NCI-H2227 (cell line): ENCODE measurements around the gene PPARD.
A peak's percentile ranks its signal among the peaks of the same experiment; 100 is the strongest.
"Not testable (repeated sequence)": the region's sequence is repeated elsewhere in the genome, so short reads cannot be mapped to it uniquely, and the experiment has no call there.

Experiments
- DNase-seq: peaks from one replicate; lab custom pipeline; 2025; ENCODE audit not compliant: unreplicated experiment; lab: John Stamatoyannopoulos, UW

Gene PPARD

DNA sequence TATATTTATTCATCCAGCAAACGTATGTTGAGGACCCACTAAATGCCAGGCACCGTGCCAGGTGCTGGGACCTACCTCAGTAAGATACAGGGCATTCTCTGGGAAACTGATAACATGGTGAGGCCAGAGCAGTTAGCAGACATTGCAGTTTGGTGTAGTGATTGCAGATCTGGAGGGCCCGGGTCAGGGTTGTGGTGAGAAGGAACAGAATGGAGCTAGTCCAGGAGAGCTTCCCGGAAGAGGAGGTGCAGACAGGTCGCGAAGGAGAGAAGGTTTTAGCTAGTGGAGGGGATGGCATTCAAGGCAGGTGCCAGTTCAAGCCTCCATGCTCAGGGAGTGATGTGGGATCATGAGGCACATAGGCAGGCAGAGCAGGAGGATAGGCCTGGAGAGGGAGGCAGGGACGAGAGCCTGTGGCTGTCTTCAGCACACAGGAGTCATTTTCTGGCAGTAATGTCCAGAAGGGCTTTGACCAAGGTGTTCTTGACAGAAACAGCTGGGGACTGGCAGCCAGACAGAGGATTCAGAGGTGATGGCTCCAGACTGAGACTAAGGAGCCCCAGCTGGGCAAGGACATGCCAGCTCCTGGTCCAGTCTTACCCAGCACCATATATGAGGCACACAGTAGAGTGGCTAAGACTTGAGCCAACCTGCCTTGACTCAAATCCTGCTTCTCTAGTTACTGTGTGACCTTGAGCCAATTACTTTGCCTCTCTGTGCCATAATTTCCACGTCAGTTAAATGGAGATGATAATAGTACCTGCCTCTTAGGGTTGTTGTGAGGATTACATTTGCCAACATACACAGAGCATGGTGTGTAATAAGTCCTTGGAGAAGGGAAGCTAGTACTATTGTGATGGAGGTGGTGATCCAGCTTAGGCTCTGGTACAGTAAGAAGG is 61.4 kb downstream of the PPARD start:
- DNase-seq: no peak

DNA sequence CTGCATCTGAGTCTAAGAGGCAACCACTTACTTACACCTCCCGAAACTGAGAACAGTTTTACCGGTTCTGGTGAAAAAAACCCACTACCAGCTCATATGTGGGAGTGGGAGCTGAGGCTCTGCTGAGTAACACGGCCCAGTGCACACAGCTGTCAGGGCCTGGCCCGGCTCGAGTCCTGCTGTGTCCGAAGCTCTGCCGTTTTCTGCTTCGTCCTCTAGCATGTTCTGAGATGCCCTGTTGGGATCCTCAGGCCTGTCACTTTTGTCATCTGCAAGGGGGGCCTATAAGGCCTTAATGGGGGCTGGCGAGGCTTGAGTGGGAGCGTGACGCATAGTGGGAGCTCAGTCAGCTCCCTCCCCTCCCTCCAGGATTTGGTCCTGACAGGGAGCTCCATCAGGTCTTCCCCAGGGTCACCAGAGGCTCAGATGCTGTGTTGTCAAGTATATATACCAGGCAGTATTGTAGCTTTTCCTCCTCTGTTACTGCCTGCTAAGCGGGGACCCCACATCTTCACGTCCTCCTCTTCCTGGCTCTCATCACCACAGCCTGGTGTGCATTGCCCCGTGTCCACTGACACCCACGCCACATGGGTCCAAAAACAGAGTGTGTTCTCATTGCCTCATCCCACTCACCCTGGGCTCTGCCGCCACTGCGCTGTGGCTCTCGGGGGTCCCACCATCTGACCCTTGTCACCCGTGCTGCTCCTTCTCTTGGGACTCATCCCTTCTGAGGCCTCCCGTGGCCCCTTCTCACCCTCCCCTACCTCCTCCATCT is 64.5 kb downstream of the PPARD start:
- DNase-seq: no peak

DNA sequence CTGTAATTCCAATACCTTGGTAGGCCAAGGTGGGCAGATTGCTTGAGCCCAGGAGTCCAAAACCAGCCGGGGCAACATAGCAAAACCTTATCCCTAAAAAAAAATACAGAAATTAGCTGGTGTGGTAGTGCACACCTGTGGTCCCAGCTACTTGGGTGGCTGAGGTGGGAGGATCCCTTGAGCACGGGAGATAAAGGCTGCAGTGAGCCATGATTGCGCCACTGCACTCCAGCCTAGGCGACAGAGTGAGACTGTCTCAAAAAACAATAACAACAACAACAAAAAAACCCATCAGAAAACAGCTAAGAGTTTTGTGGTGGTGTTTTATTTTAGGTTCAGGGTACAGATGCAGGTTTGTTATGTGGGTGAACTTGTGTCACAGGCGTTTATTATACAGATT is 66.9 kb downstream of the PPARD start:
- no peak for DNase-seq

DNA sequence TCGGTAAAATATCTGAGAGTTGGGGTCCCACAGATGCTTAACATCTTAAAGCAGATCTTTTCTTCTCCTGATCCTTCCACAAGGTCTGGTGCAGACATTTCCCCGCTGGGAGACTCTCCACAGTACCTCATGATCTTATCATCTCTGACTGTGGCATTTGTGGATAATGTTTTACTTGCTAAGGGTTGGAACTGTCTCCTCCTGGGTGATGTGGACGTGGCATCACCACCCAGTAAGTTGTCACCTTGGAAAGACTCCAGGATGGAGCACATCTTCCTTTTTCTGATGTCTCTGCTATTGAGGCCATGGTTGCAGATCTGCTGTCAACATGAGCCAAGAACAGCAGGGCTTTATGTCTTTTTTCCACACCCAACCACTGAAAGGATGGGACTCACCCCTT is 67.8 kb downstream of the PPARD start:
- no peak for DNase-seq

DNA sequence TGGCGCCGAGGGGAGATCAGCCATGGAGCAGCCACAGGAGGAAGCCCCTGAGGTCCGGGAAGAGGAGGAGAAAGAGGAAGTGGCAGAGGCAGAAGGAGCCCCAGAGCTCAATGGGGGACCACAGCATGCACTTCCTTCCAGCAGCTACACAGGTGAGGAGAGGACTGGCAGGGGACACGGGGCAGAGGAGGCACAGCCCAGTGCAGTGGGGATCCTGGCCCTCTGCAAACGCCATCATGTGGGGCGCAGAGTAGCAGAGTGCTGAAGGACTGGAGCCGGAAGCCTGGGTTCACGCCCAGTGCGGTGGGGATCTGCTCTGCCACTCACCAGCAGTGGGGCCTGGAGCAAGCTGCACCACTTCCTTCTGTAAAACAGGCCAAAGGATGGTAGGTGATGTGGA is 68.7 kb downstream of the PPARD start:
- no peak for DNase-seq

DNA sequence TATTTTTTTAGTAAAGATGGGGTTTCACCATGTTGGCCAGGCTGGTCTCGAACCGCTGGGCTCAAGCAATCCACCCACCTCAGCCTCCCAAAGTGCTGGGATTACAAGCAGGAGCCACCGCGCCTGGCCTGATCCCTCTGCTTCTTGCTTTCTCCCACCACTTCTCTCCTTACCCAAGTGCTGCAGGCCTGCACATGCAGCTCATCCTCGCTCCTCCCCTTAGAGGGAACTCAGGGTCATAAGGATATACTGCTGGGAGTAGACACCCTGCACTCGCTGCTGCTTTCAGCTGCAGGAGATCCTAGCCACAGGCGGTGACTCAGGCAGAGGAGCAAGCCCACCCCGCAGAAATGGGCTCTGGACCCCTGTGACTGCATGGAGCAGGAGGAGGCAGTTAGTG is 69.7 kb downstream of the PPARD start:
- no peak for DNase-seq

DNA sequence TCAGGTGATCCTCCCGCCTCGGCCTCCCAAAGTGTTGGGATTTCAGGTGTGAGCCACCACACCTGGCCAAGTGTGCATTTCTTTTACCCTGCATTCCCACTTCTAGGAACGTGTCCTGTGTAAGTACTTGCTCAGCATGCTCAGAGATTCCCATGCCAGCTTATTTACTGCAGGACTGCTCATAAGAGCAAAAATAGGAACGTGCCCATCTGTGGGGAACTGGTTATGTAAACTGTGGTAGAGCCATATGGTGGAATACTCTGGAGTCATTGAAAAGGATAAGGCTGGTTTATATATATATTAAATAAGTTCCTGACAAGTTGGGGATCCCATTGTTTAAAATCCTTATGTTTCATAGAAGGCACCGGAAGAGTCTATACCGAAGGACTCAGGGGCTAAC is 71.6 kb downstream of the PPARD start:
- no peak for DNase-seq

DNA sequence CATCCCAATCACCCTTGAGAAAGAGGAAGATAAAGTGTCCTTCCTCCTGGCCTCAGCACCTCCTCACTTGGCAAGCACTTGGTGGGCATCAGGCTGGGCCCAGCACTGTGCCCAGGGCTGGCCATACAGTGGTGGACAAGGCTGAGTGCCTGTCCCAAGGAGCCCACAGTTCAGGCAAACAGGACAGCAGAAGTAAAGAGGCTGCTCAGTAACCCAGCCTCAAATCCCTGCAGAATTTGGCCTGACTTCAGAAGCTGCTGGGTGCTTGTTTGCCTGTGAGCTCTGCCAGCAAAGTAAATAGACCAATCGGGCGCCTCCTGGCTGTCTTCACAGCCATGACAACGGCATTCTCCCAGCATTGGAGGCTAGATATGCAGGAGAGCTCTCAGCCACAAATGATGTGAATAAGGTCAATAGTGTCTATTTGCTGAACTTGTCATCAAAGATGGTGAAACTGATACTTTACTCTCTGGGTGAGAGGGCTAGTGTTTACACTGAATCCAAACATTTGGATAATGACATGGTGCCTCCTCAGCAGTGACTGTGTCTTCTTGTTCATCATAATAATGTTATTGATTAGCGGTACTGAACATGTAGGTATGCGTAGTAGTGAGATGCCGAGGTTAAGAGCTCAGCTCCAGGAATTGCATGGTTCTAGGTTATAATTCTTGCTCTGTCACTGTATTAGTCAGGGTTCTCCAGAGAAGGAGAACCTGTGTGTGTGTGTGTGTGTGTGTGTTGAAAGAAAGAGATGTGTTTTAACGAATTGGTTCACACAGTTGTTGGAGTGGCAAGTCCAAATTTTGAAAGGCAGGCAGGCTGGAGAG is 72.9 kb downstream of the PPARD start:
- peak; percentile 85 for DNase-seq

DNA sequence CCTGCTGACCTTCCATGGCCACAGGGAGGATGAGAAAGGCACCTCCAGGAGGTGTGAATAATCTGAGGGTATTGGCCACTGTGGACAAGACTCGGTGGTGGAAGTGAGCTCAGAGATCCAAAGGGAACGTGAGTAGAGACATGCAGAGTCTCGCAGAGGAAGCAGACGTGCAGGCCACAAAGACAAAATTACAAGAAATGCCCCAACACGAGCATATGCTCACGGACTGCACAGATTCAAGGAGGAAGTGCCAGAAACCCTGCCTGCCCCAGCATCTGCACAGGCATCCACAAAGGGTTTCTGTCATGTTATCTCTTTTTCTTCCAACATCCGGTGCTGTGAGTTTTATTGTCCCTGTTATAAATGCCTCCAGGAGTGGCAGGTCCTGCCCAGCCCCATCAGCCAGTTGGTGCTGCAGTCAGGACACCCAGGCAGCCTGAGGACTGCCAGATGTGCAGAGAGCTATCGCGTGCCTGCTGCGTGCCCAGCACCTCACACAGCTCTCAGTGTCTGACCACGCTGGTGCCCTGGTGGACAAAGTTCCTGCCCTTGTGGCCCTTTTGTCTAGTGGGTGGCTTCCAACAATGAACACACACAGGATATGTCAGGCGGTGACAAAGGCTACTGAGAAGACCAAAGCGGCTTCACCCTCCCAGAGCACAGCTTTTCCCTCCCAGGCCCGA is 75.8 kb downstream of the PPARD start:
- no peak for DNase-seq

DNA sequence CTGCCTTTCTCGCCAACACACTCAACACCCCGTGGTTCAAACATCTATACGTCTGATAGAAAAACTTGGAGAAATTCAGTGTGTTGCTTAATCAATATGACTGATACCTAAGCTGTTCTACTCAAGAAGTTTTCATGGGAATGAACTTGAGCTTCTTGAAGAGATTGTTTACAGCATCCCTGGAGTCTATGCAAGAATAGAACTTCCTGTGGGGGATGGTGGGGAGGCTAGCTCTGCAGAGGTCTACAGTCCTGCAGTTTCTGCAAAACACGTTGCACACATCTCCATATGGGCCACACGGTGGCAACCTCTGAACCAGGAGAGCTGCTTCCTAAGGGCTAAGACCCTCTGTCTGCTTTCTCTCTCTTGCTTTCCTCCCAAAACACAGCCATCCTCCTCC is 77.1 kb downstream of the PPARD start:
- no peak for DNase-seq

DNA sequence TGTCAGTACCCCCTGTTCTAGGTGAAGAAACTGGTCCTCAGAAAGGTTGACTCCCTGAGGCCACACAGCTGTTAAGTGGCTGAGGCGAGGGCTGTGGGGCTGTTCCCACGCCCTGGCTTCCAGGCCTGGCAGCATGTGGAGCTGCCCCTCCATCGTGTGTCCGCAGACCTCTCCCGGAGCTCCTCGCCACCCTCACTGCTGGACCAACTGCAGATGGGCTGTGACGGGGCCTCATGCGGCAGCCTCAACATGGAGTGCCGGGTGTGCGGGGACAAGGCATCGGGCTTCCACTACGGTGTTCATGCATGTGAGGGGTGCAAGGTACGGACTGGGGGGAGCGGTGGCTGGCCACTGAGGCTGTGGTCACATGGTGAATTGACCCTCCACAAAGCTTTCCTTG is 77.6 kb downstream of the PPARD start:
- no peak for DNase-seq

DNA sequence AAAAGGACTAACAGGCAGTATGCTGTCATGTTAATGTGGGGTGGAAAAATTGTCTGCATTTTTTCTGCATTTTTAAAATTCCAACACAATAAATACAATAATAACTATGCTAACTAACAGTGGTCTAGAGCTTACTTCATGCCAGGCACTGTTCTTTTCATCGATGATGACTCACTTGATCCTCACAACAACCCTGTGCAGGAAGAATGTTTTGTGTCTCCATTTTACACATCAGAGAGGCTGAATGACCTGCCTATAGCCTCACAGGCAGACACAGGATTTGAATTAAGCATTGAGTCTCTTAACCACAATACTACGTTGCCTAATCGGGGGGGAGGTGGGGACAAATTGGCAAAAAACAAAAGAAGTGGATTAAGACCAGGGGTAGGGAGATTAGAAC is 82.9 kb downstream of the PPARD start:
- DNase-seq: no peak

DNA sequence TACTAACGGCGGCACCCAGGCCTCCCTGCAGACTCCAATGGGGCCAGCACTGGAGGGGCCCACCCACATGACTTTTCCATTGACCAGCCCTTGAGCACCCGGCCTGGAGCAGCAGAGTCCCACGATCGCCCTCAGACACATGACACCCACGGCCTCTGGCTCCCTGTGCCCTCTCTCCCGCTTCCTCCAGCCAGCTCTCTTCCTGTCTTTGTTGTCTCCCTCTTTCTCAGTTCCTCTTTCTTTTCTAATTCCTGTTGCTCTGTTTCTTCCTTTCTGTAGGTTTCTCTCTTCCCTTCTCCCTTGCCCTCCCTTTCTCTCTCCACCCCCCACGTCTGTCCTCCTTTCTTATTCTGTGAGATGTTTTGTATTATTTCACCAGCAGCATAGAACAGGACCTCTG is 83.7 kb downstream of the PPARD start:
- DNase-seq: no peak

DNA sequence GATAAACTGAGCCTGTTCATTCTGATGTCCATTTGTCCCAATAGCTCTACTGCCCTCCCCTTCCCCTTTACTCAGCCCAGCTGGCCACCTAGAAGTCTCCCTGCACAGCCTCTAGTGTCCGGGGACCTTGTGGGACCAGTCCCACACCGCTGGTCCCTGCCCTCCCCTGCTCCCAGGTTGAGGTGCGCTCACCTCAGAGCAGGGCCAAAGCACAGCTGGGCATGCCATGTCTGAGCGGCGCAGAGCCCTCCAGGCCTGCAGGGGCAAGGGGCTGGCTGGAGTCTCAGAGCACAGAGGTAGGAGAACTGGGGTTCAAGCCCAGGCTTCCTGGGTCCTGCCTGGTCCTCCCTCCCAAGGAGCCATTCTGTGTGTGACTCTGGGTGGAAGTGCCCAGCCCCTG is 85.1 kb downstream of the PPARD start:
- no peak for DNase-seq

DNA sequence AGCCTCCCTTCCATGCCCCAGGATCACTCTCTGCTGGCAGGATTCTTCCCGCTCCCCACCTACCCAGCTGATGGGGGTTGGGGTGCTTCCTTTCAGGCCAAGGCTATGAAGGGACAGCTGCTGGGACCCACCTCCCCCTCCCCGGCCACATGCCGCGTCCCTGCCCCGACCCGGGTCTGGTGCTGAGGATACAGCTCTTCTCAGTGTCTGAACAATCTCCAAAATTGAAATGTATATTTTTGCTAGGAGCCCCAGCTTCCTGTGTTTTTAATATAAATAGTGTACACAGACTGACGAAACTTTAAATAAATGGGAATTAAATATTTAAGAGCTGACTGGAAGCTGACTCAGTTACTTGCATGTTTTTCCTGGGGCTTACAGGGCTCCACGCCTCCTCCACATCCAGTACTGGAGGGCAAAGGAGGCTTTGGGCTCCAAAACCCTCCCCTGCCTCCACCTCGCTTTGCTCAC is 85.5 kb downstream of the PPARD start:
- no peak for DNase-seq

DNA sequence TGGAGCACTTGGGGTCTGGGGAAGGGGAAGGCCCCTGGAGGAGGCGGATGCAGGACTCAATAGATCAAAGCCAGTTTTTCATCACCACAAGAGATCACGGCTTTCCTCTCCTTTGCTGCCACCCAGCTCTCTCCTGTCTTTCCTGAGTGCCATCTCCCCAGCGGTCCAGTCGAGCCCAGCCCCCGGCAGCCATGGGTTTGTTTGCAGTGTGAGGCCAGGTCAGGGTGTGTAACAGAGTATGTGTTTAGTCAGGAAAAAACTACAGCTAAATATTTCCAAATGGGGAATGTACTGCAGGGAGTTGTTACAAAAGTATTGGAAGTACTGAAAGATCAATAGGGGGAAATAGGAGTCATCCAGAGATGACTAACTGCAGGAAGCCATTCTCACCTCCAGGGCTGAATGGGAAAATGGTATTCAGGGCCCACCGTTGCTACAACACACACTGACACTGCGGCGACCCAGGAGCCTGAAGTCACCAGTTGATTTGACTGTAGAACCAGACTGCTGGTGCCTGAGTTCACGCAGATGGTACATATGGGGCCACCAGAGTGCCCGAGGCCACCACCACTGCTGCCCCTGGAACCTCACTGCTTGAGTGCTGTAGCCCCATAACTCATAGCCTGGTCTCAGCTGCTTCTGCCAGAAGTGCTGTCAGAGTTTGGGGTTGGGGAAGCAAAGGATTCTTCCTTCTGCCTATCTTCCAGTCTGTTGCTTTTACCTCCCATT is 86.2 kb downstream of the PPARD start:
- no peak for DNase-seq

DNA sequence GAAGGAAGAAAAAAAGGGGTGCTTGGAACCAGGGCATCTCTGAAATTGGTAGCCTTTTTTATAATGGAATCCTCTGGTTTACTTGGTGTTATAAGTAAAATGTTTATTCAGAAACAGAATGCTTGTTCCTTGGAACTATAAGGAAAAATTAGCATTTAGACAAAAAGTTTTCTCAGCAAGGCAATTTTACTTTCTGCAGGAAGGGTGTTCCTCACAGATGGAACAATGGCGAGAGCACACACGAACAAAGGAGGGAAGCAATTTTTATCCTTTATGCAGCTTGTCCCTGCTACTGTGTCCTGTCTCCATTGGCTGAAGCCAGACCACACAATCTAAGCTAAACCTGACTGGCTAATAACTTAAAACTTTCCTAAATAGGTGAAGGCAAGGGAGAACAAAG is 87.1 kb downstream of the PPARD start:
- no peak for DNase-seq

DNA sequence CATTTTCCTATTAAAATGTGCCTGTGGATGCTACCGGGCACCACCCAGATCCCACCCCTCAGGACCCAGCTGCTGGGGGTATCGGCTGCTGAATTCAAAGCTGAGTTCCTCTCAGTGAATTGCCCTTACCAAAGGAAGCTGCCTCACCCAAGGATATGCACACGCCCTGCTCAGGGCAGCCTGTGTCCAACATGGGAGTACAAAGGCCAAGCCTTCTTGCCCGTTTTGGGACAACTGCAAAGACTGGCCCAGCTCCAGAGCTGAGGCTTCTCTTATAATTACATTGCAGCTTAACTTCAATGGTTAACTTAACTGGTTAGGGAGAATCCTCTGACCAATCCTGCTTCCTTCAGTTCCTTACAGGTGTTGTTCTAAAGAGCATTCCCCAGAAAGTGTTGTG is 89.9 kb downstream of the PPARD start:
- DNase-seq: no peak

DNA sequence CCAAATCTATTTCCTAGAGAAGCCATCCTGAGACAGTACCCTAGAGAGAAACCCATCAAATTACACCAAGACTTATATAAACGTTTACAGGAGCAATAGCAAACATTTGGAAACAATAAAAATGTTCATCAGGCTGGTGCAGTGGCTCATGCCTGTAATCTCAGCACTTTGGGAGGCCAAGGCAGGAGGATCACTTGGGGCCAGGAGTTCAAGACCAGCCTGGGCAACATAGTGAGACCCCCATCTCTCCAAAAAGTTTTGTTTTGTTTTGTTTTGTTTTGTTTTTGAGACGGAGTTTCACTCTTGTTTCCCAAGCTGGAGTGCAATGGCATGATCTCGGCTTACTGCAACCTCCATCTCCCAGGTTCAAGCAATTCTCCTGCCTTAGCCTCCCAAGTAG is 90.3 kb downstream of the PPARD start:
- not testable (repeated sequence) for DNase-seq
